ENCODE results near the gene SLC22A8. TPM values are rescaled to one million over a fixed set of nuclear protein-coding genes. Genes with fewer than 3 reads are reported as not detected.
"Not testable (repeated sequence)": the region's sequence is repeated elsewhere in the genome, so short reads cannot be mapped to it uniquely, and the experiment has no call there.

The SLC22A8 gene
- not detected for total RNA-seq

GRCh38 chr11:63015521-63016215 is at the start of gene SLC22A8:
Gene SLC22A8, minus strand, starts transcription at chr11:63015841. Its CDS starts 883 bp downstream, at chr11:63014958.
- Histone ChIP-seq H3K4me3 (no peak within 1 kb of the TSS), H3K27ac (peak within 1 kb of the TSS in 1 of 4 donors; percentile 13), H3K9me3 (no peaks in the 10 kb centered on the region), H3K36me3 (no peaks in the 10 kb centered on the region), H3K27me3 (peaks cover 1 to 6% (median 4%) of the 10 kb centered on the region in 3 donors), H3K4me1 (no peaks in the 10 kb centered on the region)
- intact Hi-C loops (cut with DNase I; ENCODE audit: low total_unique reads) (no loop called here), in situ Hi-C loops (cut with MboI; ENCODE audit: low sequenced_read_pairs in 4 of 4) (no loop called here)
- ATAC-seq (no peak), DNase-seq (no peak)
- TF ChIP-seq POLR2A (IDR thresholded peaks at IDR 0.05) = no peak
- TF ChIP-seq, protein P1, sequence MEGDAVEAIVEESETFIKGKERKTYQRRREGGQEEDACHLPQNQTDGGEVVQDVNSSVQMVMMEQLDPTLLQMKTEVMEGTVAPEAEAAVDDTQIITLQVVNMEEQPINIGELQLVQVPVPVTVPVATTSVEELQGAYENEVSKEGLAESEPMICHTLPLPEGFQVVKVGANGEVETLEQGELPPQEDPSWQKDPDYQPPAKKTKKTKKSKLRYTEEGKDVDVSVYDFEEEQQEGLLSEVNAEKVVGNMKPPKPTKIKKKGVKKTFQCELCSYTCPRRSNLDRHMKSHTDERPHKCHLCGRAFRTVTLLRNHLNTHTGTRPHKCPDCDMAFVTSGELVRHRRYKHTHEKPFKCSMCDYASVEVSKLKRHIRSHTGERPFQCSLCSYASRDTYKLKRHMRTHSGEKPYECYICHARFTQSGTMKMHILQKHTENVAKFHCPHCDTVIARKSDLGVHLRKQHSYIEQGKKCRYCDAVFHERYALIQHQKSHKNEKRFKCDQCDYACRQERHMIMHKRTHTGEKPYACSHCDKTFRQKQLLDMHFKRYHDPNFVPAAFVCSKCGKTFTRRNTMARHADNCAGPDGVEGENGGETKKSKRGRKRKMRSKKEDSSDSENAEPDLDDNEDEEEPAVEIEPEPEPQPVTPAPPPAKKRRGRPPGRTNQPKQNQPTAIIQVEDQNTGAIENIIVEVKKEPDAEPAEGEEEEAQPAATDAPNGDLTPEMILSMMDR (IDR thresholded peaks at IDR 0.05 in 4 of 5, conservative IDR thresholded peaks at IDR 0.05 in 1 of 5) = no peak

DNA sequence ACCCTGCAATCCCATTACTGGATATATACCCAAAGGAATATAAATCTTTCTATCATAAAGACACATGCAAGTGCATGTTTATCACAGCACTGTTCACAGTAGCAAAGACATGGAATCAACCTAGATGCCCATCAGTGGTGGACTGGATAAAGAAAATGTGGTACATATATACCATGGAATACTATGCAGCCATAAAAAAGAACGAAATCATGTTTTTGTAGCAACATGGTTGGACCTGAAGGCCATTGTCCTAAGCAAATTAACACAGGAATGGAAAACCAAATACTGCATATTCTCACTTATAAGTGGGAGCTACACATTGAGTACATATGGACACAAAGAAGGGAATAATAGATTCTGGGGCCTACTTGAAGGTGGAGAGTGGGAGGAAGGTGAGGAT is 30.6 kb upstream of the SLC22A8 start:
- DNase-seq; H3K4me1 ChIP-seq; in situ Hi-C loops (cut with MboI; ENCODE audit: low sequenced_read_pairs in 4 of 4); H3K36me3 ChIP-seq; H3K9me3 ChIP-seq; H3K27me3 ChIP-seq; intact Hi-C loops (cut with DNase I; ENCODE audit: low total_unique reads); H3K27ac ChIP-seq; ATAC-seq; H3K4me3 ChIP-seq: not testable (repeated sequence)

DNA sequence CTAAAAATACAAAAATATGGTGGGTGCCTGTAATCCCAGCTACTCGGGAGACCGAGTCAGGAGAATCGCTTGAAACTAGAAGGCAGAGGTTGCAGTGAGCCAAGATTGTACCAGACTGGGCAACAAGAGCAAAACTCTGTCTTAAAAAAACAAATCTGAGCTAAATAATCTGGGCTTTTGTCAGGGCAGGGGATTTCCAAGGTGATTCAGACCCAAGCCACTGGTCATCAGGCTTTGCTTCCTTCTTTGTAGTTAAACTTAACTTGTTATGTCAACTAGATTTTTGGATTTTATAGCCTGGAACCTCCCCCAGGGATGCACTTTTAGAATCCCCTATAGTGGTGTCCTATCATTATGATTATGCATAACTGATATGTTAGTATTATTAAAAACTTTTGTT is 27.0 kb upstream of the SLC22A8 start:
- no peaks in the 10 kb centered on the region for H3K36me3 ChIP-seq
- intact Hi-C loops (cut with DNase I; ENCODE audit: low total_unique reads) = no loop called here
- no peak overlapping the region for H3K27ac ChIP-seq
- H3K4me1 ChIP-seq = no peaks in the 10 kb centered on the region
- no peaks in the 10 kb centered on the region for H3K9me3 ChIP-seq
- H3K27me3 ChIP-seq = peaks cover 0 to 3% (median 0%) of the 10 kb centered on the region in 3 donors
- in situ Hi-C loops (cut with MboI; ENCODE audit: low sequenced_read_pairs in 4 of 4) = no loop called here
- no peak overlapping the region for H3K4me3 ChIP-seq
- ATAC-seq (no peak), DNase-seq (no peak)
- TF ChIP-seq POLR2A (IDR thresholded peaks at IDR 0.05) = no peak
- TF ChIP-seq, protein P1 (IDR thresholded peaks at IDR 0.05 in 4 of 5, conservative IDR thresholded peaks at IDR 0.05 in 1 of 5) = no peak

DNA sequence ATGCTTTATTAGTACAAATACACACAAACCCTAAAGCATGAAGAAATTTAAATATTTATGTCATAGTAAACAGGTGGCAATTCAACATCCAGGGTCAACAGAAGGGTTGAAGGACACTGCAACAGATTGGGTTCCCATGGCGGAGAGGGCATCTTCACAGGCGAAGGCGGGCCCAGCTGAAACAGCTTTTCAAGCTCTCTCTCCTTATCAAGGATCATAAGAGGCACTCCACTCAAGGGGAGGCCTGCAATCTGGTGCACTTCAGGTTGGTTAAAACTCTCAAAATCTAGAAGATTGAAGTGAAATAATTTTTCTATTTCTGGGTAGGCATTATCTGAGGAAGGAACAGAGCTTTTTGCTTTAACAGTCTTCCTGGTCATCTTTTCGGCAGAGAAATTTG is 16.8 kb upstream of the SLC22A8 start:
- Histone ChIP-seq H3K27ac (no peak overlapping the region), H3K36me3 (no peaks in the 10 kb centered on the region), H3K4me1 (no peaks in the 10 kb centered on the region), H3K9me3 (no peaks in the 10 kb centered on the region), H3K4me3 (no peak overlapping the region), H3K27me3 (no peaks in the 10 kb centered on the region)
- intact Hi-C loops (cut with DNase I; ENCODE audit: low total_unique reads) (no loop called here), in situ Hi-C loops (cut with MboI; ENCODE audit: low sequenced_read_pairs in 4 of 4) (no loop called here)
- no peak for TF ChIP-seq POLR2A (IDR thresholded peaks at IDR 0.05)
- TF ChIP-seq, protein P1 (IDR thresholded peaks at IDR 0.05 in 4 of 5, conservative IDR thresholded peaks at IDR 0.05 in 1 of 5) = no peak
- ATAC-seq (no peak), DNase-seq (no peak)

DNA sequence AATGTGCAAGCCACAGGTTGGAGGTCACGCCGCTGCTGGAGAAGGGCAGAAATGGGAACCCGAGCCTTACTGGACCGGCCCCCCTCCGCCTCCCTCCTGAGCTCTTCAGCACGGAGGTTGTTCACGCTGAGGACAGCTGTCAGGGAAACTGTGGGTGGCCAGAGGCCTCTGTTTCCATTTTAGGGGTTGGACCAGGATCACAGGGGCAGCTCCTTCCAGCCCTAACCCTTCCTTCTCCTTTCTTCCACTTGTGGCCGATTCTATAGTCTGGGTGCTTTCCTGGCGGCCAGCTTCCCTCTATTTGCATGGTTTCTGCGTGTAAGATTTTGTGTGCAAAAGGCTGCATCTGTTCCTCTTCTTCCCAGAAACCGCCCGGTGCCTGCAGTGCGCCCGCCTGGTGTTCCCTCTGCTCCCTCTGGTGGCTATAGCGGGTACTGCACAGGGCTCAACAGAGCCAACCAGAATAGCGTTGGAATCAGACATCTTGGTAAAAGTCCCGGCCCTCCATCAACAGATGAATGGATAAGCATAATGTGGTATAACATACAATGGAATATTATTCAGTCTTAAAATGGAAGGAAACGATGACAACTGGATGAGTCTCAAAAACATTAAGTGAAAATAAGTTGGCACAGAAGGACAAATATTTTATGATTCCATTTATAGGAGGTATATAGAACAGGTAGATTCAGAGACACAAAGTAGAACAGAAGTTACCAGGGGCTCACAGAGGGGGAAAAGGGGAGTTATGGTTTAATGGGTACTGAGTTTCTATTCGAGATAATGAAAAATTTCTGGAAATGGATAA is 8.4 kb upstream of the SLC22A8 start:
- peak; percentile 84 to 87 for ATAC-seq
- H3K4me1 ChIP-seq = peaks cover 0 to 7% of the 10 kb centered on the region in 2 donors
- intact Hi-C loops (cut with DNase I; ENCODE audit: low total_unique reads) (loop anchor here (1.0 kb wide), 1 partner anchor 118 kb away; no protein-coding TSS in a partner anchor), in situ Hi-C loops (cut with MboI; ENCODE audit: low sequenced_read_pairs in 4 of 4) (loop anchor here (5.0 kb wide), 1 partner anchor 117 kb away; no protein-coding TSS in a partner anchor)
- TF ChIP-seq, protein P1 (IDR thresholded peaks at IDR 0.05 in 4 of 5, conservative IDR thresholded peaks at IDR 0.05 in 1 of 5) = peak; percentile 95 to 100 (median 98)
- TF ChIP-seq POLR2A (IDR thresholded peaks at IDR 0.05) = no peak
- H3K27me3 ChIP-seq = peaks cover 0 to 9% (median 8%) of the 10 kb centered on the region in 3 donors
- no peaks in the 10 kb centered on the region for H3K9me3 ChIP-seq
- H3K4me3 ChIP-seq = no peak overlapping the region
- peak; percentile 59 to 70 for DNase-seq
- no peaks in the 10 kb centered on the region for H3K36me3 ChIP-seq
- H3K27ac ChIP-seq = no peak overlapping the region
